Testis (tissue), 3 donors: ENCODE results near the gene TMEM178B. TPM values are rescaled to one million over a fixed set of nuclear protein-coding genes. Genes with fewer than 3 reads are reported as not detected.
"Not testable (repeated sequence)": the region's sequence is repeated elsewhere in the genome, so short reads cannot be mapped to it uniquely, and the experiment has no call there.

ENCODE experiments used
- DNase-seq: peaks from one replicate; pipeline ENCODE4 v3.0.0-alpha.2; 2019
- H3K27ac ChIP-seq, 2 donors: fragments of 200-600 bp; sonication (generic); one replicate each; pipeline ENCODE4 v1.5.1; 2019
- H3K27me3 ChIP-seq: fragments of 200-600 bp; sonication (generic); one replicate; pipeline ENCODE4 v1.5.1; 2019
- H3K36me3 ChIP-seq: fragments of 200-600 bp; sonication (generic); one replicate; pipeline ENCODE4 v1.5.1; 2017; ENCODE audit warnings: low read depth; ENCODE audit errors: missing control alignments
- H3K4me1 ChIP-seq: fragments of 200-600 bp; sonication (generic); one replicate; pipeline ENCODE4 v1.5.1; 2019
- H3K4me3 ChIP-seq, 2 donors: fragments of 200-600 bp; sonication (generic); one replicate each; pipeline ENCODE4 v1.5.1; 2017 to 2019
- H3K9me3 ChIP-seq: fragments of 200-600 bp; sonication (generic); one replicate; pipeline ENCODE4 v1.5.1; 2017
- CTCF ChIP-seq, 3 experiments: fragments of 450-650 bp in 2 of 3; fragments of 200-600 bp in 1 of 3; sonication (generic) in 1 of 3; IDR thresholded peaks; one replicate each; pipeline ENCODE4 v1.5.1; 2016 to 2019; ENCODE audit warnings: antibody characterized with exemption in 3 of 3, mild to moderate bottlenecking in 2 of 3, moderate library complexity in 1 of 3
- POLR2A ChIP-seq: fragments of 450-650 bp; IDR thresholded peaks from one replicate; pipeline ENCODE4 v1.6.1; 2017; ENCODE audit warnings: antibody characterized with exemption, mild to moderate bottlenecking, moderate library complexity
- WGBS, 2 donors: methylation state at CpG; one replicate each; pipeline ENCODE4 v1.1.5; 2018; 5-methylcytosine and 5-hydroxymethylcytosine counted together
- intact Hi-C: fragments of 100-400 bp; cut with DNase I; formaldehyde crosslinking; loops from one replicate; pipeline ENCODE4 v1.15.1; 2023; ENCODE audit warnings: low total_unique reads
- polyA plus RNA-seq: library from polyadenylated mRNA; stranded (reverse); fragments of 350-450 nt; fragmentation: Illumina TruSeq; extraction: RNeasy Lipid Tissue Mini Kit (QIAGEN cat#74804); gene quantifications from one replicate; pipeline ENCODE4 v1.2.3, GENCODE V29; 2014; ENCODE audit warnings: low read depth, low replicate concordance; ENCODE audit not compliant: insufficient read depth
- total RNA-seq, 2 donors: library from RNA; depleted of rRNA; stranded (reverse); fragments of >200 nt; gene quantifications; one replicate each; pipeline ENCODE4 v1.2.3, GENCODE V29; 2016

Gene TMEM178B
- total and polyA plus RNA-seq, 3 donors from 2014 or later, result 1.7 to 7.2 (median 2.0) TPM

- Histone ChIP-seq H3K27me3 (no peaks in the 10 kb centered on the region), H3K27ac (no peak overlapping the region), H3K36me3 (no peaks in the 10 kb centered on the region), H3K4me1 (peaks cover 10% of the 10 kb centered on the region), H3K9me3 (no peaks in the 10 kb centered on the region), H3K4me3 (peak overlapping the region; percentile 53 to 68)
- DNase-seq, result peak; percentile 58
- TF ChIP-seq CTCF (IDR thresholded peaks at IDR 0.05), result no peak
- TF ChIP-seq POLR2A, result no peak
- intact Hi-C loops, result no loop called here
- WGBS, 2 donors, result 4 to 26% methylated on average over 5 to 55 of the region's 75 CpGs
Measured at GRCh38 chr7:141074162-141074991, 513 bp downstream of the TMEM178B start.

GRCh38 chr7:141074997-141075396, 1.1 kb downstream of the TMEM178B start:
- Histone ChIP-seq H3K9me3 (no peaks in the 10 kb centered on the region), H3K4me3 (peak overlapping the region in 1 of 2 donors; percentile 68), H3K4me1 (peaks cover 10% of the 10 kb centered on the region), H3K27me3 (no peaks in the 10 kb centered on the region), H3K27ac (no peak overlapping the region), H3K36me3 (no peaks in the 10 kb centered on the region)
- TF ChIP-seq CTCF (IDR thresholded peaks at IDR 0.05) (no peak), POLR2A (no peak)
- WGBS, 2 donors, result 40 to 41% methylated on average over 4 of the region's 4 CpGs
- intact Hi-C loops, result no loop called here
- no peak for DNase-seq

GRCh38 chr7:141076377-141076776, 2.5 kb downstream of the TMEM178B start:
- no peaks in the 10 kb centered on the region for H3K9me3 ChIP-seq
- DNase-seq, result peak; percentile 18
- no peak overlapping the region for H3K4me3 ChIP-seq
- H3K27ac ChIP-seq, result no peak overlapping the region
- H3K36me3 ChIP-seq, result no peaks in the 10 kb centered on the region
- intact Hi-C loops, result no loop called here
- TF ChIP-seq POLR2A, result no peak
- TF ChIP-seq CTCF (IDR thresholded peaks at IDR 0.05), result no peak
- WGBS, 2 donors, result 54 to 60% methylated on average over 3 of the region's 3 CpGs
- peaks cover 10% of the 10 kb centered on the region for H3K4me1 ChIP-seq
- H3K27me3 ChIP-seq, result no peaks in the 10 kb centered on the region

GRCh38 chr7:141079219-141079618, 5.4 kb downstream of the TMEM178B start:
- no peaks in the 10 kb centered on the region for H3K9me3 ChIP-seq
- intact Hi-C loops, result no loop called here
- H3K27ac ChIP-seq, result no peak overlapping the region
- no peaks in the 10 kb centered on the region for H3K36me3 ChIP-seq
- 87 to 92% methylated on average over 8 of the region's 8 CpGs for WGBS, 2 donors
- no peak for DNase-seq
- TF ChIP-seq POLR2A (no peak), CTCF (IDR thresholded peaks at IDR 0.05) (no peak)
- H3K4me1 ChIP-seq, result peaks cover 4% of the 10 kb centered on the region
- no peak overlapping the region for H3K4me3 ChIP-seq
- H3K27me3 ChIP-seq, result no peaks in the 10 kb centered on the region

- H3K9me3 ChIP-seq, H3K36me3 ChIP-seq, H3K27me3 ChIP-seq, H3K4me3 ChIP-seq, DNase-seq, intact Hi-C loops, H3K4me1 ChIP-seq, H3K27ac ChIP-seq: not testable (repeated sequence)
- WGBS, 2 donors, result 80 to 100% methylated on average over 1 to 2 of the region's 2 CpGs
Measured at GRCh38 chr7:141089490-141089889, 15.6 kb downstream of the TMEM178B start.
